Brain microvascular endothelial cell (primary cell): Measurements from ENCODE around the gene SLC25A11.

Experiments used
- DNase-seq: peaks from one replicate; pipeline ENCODE4 v3.0.0-alpha.2; 2020
- H3K27ac ChIP-seq: fragments of 250-450 bp; sonication (Bioruptor Pico); 2 replicates; pipeline ENCODE4 v1.5.1; 2020; ENCODE audit warnings: mild to moderate bottlenecking, moderate library complexity
- H3K27me3 ChIP-seq: fragments of 250-450 bp; sonication (Bioruptor Pico); replicated peaks from 2 replicates; pipeline ENCODE4 v1.5.1; 2020; ENCODE audit warnings: mild to moderate bottlenecking
- H3K36me3 ChIP-seq: fragments of 250-450 bp; sonication (Bioruptor Pico); replicated peaks from 2 replicates; pipeline ENCODE4 v1.5.1; 2020; ENCODE audit warnings: mild to moderate bottlenecking
- H3K4me3 ChIP-seq: 2 replicates; pipeline ENCODE4 v1.5.1; 2011; ENCODE audit warnings: low read depth, mild to moderate bottlenecking, control low read depth, low read length, moderate library complexity
- in situ Hi-C: cut with HindIII; loops from 2 replicates; pipeline ENCODE4 v1.10.0; 2017; ENCODE audit warnings: low sequenced_read_pairs, low pct_ligation_motif_present
- TF ChIP-seq, protein P1 (sequence below): IDR thresholded peaks from 2 replicates; pipeline ENCODE4 v1.5.1; 2011; ENCODE audit warnings: low read depth, mild to moderate bottlenecking, moderate library complexity, low read length, control low read depth, inconsistent platforms; ENCODE audit errors: missing control alignments

SLC25A11 gene

DNA sequence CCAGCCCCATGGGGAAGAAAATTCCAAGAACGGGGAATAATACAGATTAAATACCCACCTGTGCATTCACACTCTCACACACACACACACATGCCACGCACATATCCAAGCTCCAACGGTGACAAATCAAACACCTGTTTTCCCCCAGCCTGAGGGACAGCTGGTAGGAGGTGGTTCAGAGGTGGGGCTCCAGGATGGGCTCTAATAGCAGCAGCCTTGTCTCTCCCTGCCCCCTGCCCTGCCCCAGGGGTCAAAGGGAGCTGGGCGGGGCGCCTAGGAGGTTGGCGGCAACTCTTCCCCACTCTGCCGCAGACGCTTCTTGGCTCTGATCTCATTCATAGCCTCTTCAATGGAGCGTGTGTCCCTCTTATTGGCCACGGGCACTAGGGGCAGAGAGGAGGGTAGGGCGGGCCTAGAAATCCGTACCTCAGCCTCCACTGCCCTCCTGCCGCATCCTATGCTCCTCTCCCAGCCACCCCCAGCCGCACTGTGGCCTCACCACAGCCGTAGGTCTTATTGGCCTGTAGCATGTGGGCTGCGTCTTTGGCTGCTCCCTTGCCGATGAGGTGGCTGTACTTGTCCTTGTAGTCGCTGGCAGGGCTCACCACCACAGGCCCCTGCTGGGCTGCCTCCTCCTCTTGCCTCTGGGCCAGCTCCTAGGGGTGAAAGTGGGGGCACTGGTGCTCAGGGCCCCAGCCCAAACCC, 19.6 kb upstream of the SLC25A11 start:
- Histone ChIP-seq H3K27me3 (no peaks in the 10 kb centered on the region), H3K4me3 (no peak overlapping the region), H3K36me3 (peaks cover 14% of the 10 kb centered on the region), H3K27ac (no peak overlapping the region)
- in situ Hi-C loops = no loop called here
- TF ChIP-seq, protein P1, sequence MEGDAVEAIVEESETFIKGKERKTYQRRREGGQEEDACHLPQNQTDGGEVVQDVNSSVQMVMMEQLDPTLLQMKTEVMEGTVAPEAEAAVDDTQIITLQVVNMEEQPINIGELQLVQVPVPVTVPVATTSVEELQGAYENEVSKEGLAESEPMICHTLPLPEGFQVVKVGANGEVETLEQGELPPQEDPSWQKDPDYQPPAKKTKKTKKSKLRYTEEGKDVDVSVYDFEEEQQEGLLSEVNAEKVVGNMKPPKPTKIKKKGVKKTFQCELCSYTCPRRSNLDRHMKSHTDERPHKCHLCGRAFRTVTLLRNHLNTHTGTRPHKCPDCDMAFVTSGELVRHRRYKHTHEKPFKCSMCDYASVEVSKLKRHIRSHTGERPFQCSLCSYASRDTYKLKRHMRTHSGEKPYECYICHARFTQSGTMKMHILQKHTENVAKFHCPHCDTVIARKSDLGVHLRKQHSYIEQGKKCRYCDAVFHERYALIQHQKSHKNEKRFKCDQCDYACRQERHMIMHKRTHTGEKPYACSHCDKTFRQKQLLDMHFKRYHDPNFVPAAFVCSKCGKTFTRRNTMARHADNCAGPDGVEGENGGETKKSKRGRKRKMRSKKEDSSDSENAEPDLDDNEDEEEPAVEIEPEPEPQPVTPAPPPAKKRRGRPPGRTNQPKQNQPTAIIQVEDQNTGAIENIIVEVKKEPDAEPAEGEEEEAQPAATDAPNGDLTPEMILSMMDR = no peak
- DNase-seq = no peak

DNA sequence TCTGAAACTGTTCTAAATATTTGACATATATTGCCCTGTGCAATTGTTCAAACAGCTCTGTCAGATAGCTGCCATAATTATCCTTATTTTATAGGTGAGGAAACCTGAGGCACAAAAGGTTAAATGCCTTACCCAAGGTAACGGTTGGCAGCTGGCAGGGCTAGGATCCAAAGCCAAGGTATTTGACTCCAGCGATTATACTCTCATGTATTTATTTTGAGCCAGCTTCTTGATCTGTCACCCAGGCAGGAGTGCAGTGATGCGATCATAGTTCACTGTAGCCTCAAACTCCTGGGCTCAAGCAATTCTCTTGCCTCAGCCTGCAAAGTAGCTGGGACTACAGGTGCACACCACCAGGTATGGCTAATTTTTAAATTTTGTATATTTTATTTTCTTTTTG, 18.3 kb upstream of the SLC25A11 start:
- Histone ChIP-seq H3K27me3 (no peaks in the 10 kb centered on the region), H3K4me3 (no peak overlapping the region), H3K36me3 (peaks cover 14% of the 10 kb centered on the region), H3K27ac (no peak overlapping the region)
- in situ Hi-C loops = no loop called here
- TF ChIP-seq, protein P1 = no peak
- no peak for DNase-seq

DNA sequence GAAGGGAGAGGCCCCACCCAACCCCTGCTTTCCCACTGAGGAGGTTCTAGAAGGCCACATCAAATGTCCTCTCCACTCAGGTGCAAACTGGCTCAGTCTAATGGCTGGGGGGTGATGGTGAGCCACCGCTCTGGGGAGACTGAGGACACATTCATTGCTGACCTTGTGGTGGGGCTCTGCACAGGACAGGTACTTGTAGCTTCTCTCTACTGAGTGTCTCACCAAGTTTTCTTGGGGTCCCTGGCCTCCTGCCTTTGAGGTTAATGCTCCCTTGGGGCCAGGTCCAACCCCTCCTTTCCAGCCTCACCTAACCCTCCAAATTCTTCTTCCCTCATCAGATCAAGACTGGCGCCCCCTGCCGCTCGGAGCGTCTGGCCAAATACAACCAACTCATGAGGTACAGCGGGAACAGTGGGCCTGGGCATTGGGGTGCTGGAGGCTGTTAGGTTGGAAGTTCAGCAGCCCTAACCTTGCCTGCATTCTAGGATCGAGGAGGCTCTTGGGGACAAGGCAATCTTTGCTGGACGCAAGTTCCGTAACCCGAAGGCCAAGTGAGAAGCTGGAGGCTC, 16.7 kb upstream of the SLC25A11 start:
- no peak overlapping the region for H3K4me3 ChIP-seq
- TF ChIP-seq, protein P1 = peak; percentile 39
- in situ Hi-C loops = no loop called here
- H3K27me3 ChIP-seq = no peaks in the 10 kb centered on the region
- H3K36me3 ChIP-seq = peaks cover 14% of the 10 kb centered on the region
- H3K27ac ChIP-seq = no peak overlapping the region
- DNase-seq = no peak

DNA sequence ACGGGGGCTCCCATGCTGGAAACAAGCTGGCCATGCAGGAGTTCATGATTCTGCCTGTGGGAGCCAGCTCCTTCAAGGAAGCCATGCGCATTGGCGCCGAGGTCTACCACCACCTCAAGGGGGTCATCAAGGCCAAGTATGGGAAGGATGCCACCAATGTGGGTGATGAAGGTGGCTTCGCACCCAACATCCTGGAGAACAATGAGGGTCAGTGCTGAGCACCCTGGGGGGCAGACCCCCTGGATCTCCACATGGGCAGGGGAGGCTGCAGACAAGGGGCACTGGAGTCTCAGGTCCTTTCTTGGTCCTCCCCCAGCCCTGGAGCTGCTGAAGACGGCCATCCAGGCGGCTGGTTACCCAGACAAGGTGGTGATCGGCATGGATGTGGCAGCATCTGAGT, 15.2 kb upstream of the SLC25A11 start:
- TF ChIP-seq, protein P1 = no peak
- no peak for DNase-seq
- no peak overlapping the region for H3K27ac ChIP-seq
- H3K27me3 ChIP-seq = no peaks in the 10 kb centered on the region
- in situ Hi-C loops = no loop called here
- peaks cover 12% of the 10 kb centered on the region for H3K36me3 ChIP-seq
- H3K4me3 ChIP-seq = no peak overlapping the region

DNA sequence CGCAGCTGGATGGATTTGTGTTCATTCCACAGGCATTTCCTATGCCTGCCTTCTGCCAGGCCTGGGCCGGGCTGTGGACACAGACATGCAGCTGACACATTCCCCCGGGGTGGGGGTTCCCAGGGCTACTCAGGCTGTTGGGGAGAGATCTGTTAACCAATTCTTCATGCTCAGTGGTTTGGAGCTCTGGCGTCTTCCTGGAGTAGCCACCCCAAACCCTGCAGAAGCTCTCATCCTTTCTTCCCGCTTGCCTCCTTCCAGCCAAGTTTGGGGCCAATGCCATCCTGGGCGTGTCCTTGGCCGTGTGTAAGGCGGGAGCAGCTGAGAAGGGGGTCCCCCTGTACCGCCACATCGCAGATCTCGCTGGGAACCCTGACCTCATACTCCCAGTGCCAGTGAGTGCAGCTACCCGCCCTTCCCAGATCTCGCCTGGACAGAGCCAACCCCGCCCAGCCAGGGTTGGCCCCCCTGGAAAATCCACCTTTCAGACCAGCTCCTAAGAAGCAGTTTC, 13.7 kb upstream of the SLC25A11 start:
- H3K4me3 ChIP-seq = no peak overlapping the region
- peak; percentile 60 for DNase-seq
- in situ Hi-C loops = no loop called here
- peak overlapping the region; percentile 43 for H3K27ac ChIP-seq
- TF ChIP-seq, protein P1 = no peak
- no peaks in the 10 kb centered on the region for H3K27me3 ChIP-seq
- H3K36me3 ChIP-seq = no peaks in the 10 kb centered on the region
